MM.1S (cell line): ENCODE results near the gene CDC42BPA.

ENCODE experiments used
- DNase-seq: peaks from one replicate; pipeline ENCODE4 v3.0.0-alpha.2; 2015
- H2AFZ ChIP-seq: fragments of 300-600 bp; sonication (generic); 2 replicates; pipeline ENCODE4 v1.6.0; 2016; ENCODE audit warnings: antibody characterized with exemption, low read length
- H3F3A ChIP-seq: fragments of 300-600 bp; sonication (generic); 2 replicates; pipeline ENCODE4 v1.6.1; 2016; ENCODE audit warnings: mild to moderate bottlenecking, antibody characterized with exemption, low read length, moderate library complexity, mixed read lengths; ENCODE audit not compliant: insufficient read depth
- H3K27ac ChIP-seq: fragments of 300-600 bp; sonication (generic); 2 replicates; pipeline ENCODE4 v1.5.1; 2016; ENCODE audit warnings: mild to moderate bottlenecking, low read length
- H3K27me3 ChIP-seq: fragments of 300-600 bp; sonication (generic); replicated peaks from 2 replicates; pipeline ENCODE4 v1.6.0; 2016; ENCODE audit warnings: low read length; ENCODE audit not compliant: insufficient read depth
- H3K36me3 ChIP-seq: fragments of 300-600 bp; sonication (generic); replicated peaks from 2 replicates; pipeline ENCODE4 v1.6.1; 2016; ENCODE audit warnings: mild to moderate bottlenecking, low read length, mixed read lengths; ENCODE audit not compliant: insufficient read depth
- H3K4me1 ChIP-seq: fragments of 300-600 bp; sonication (generic); 2 replicates; pipeline ENCODE4 v1.6.1; 2016; ENCODE audit warnings: low read length, mixed read lengths
- H3K4me2 ChIP-seq: fragments of 300-600 bp; sonication (generic); 2 replicates; pipeline ENCODE4 v1.6.0; 2016; ENCODE audit warnings: low read depth, low read length
- H3K4me3 ChIP-seq: fragments of 300-600 bp; sonication (generic); 2 replicates; pipeline ENCODE4 v1.5.1; 2016; ENCODE audit warnings: low read length, mixed read lengths
- H3K79me2 ChIP-seq: fragments of 300-600 bp; sonication (generic); 2 replicates; pipeline ENCODE4 v1.6.1; 2016; ENCODE audit warnings: mixed run types, low read length, mixed read lengths
- H3K9ac ChIP-seq: fragments of 300-600 bp; sonication (generic); 2 replicates; pipeline ENCODE4 v1.6.1; 2016; ENCODE audit warnings: low read length, mixed read lengths
- H3K9me2 ChIP-seq: fragments of 300-600 bp; sonication (generic); replicated peaks from 2 replicates; pipeline ENCODE4 v1.6.1; 2016; ENCODE audit warnings: mild to moderate bottlenecking, low read length, mixed read lengths; ENCODE audit not compliant: insufficient read depth
- H3K9me3 ChIP-seq: fragments of 300-600 bp; sonication (generic); replicated peaks from 2 replicates; pipeline ENCODE4 v1.6.1; 2016; ENCODE audit warnings: mild to moderate bottlenecking, low read length, mixed read lengths; ENCODE audit not compliant: insufficient read depth
- H4K20me1 ChIP-seq: fragments of 300-600 bp; sonication (generic); 2 replicates; pipeline ENCODE4 v1.6.1; 2016; ENCODE audit warnings: mild to moderate bottlenecking, low read length, moderate library complexity, mixed read lengths; ENCODE audit not compliant: insufficient read depth
- CTCF ChIP-seq: fragments of 300-600 bp; sonication (generic); IDR thresholded peaks from 2 replicates; pipeline ENCODE4 v1.5.1; 2016; ENCODE audit warnings: antibody characterized with exemption, low read length, mixed read lengths
- EZH2 ChIP-seq: fragments of 300-600 bp; sonication (generic); optimal IDR thresholded peaks from 2 replicates; pipeline ENCODE3; 2017; ENCODE audit warnings: low read depth, mild to moderate bottlenecking, antibody characterized with exemption, low read length, mixed read lengths
- EZH2phosphoT487 ChIP-seq: fragments of 300-600 bp; sonication (generic); IDR thresholded peaks from 2 replicates; pipeline ENCODE4 v1.6.1; 2018; ENCODE audit warnings: antibody characterized with exemption, low read length

Gene CDC42BPA

GRCh38 chr1:227086636-227087035, 231.7 kb downstream of the CDC42BPA start:
- no peak for TF ChIP-seq EZH2
- no peak for TF ChIP-seq CTCF
- no peak for TF ChIP-seq EZH2phosphoT487

GRCh38 chr1:227082999-227083746, 235.1 kb downstream of the CDC42BPA start:
- no peak overlapping the region for H3K9ac ChIP-seq
- no peaks in the 10 kb centered on the region for H4K20me1 ChIP-seq
- no peaks in the 10 kb centered on the region for H3K27me3 ChIP-seq
- no peak overlapping the region for H2AFZ ChIP-seq
- H3K9me2 ChIP-seq, result no peaks in the 10 kb centered on the region
- no peaks in the 10 kb centered on the region for H3K9me3 ChIP-seq
- no peak for TF ChIP-seq EZH2
- no peak for TF ChIP-seq EZH2phosphoT487
- no peak for TF ChIP-seq CTCF
- no peak overlapping the region for H3K4me3 ChIP-seq
- no peaks in the 10 kb centered on the region for H3F3A ChIP-seq
- H3K27ac ChIP-seq, result no peak overlapping the region
- DNase-seq, result no peak
- no peaks in the 10 kb centered on the region for H3K79me2 ChIP-seq
- no peaks in the 10 kb centered on the region for H3K36me3 ChIP-seq
- H3K4me1 ChIP-seq, result no peaks in the 10 kb centered on the region
- no peak overlapping the region for H3K4me2 ChIP-seq

More at GRCh38 chr1:227086636-227087035, 231.7 kb downstream of the CDC42BPA start:
- Histone ChIP-seq H3K79me2 (no peaks in the 10 kb centered on the region), H3K36me3 (no peaks in the 10 kb centered on the region), H3K4me2 (no peak overlapping the region), H4K20me1 (no peaks in the 10 kb centered on the region), H3F3A (no peaks in the 10 kb centered on the region), H3K9ac (no peak overlapping the region), H3K9me2 (no peaks in the 10 kb centered on the region), H3K27me3 (no peaks in the 10 kb centered on the region), H2AFZ (no peak overlapping the region), H3K4me1 (no peaks in the 10 kb centered on the region), H3K9me3 (no peaks in the 10 kb centered on the region), H3K27ac (no peak overlapping the region), H3K4me3 (no peak overlapping the region)
- no peak for DNase-seq

GRCh38 chr1:227077783-227078182, 240.5 kb downstream of the CDC42BPA start:
- Histone ChIP-seq H3K4me2 (no peak overlapping the region), H2AFZ (no peak overlapping the region), H3K36me3 (no peaks in the 10 kb centered on the region), H3F3A (no peaks in the 10 kb centered on the region), H3K27ac (no peak overlapping the region), H3K27me3 (no peaks in the 10 kb centered on the region), H3K4me1 (no peaks in the 10 kb centered on the region), H3K9me2 (no peaks in the 10 kb centered on the region), H3K9ac (no peak overlapping the region), H3K9me3 (no peaks in the 10 kb centered on the region), H3K4me3 (no peak overlapping the region), H3K79me2 (no peaks in the 10 kb centered on the region), H4K20me1 (no peaks in the 10 kb centered on the region)
- TF ChIP-seq EZH2phosphoT487, result no peak
- no peak for TF ChIP-seq CTCF
- no peak for TF ChIP-seq EZH2
- no peak for DNase-seq
